Measurements from ENCODE around the gene MYH6. TPM values are rescaled to one million over a fixed set of nuclear protein-coding genes. Genes with fewer than 3 reads are reported as not detected.

The MYH6 gene
- total RNA-seq, 1 experiment from 2014 or later, result not detected

GRCh38 chr14:23423657-23424056 lies 15.6 kb upstream of the MYH6 start:
- in situ Hi-C loops (cut with HindIII; ENCODE audit: low pct_unique_long_range_greater_than_20kb, low sequenced_read_pairs) (no loop called here), intact Hi-C loops (cut with micrococcal nuclease; ENCODE audit: unreplicated experiment) (no loop called here)
- ATAC-seq (no peak), DNase-seq (ENCODE audit: low read depth, low spot score) (no peak)
- Histone ChIP-seq H3K36me3 (ENCODE audit: control insufficient read depth, insufficient read depth, low read length) (no peaks in the 10 kb centered on the region), H3K9me3 (ENCODE audit: control insufficient read depth, insufficient read depth, low read depth, low read length) (no peaks in the 10 kb centered on the region), H3K27ac (ENCODE audit: low read length) (no peak overlapping the region), H3K4me1 (ENCODE audit: control insufficient read depth, insufficient read depth, low read length) (no peaks in the 10 kb centered on the region), H3K4me3 (ENCODE audit: low read depth in 2 of 2, low read length in 2 of 2) (no peak overlapping the region), H3K27me3 (ENCODE audit: control insufficient read depth, insufficient read depth, low read length) (no peaks in the 10 kb centered on the region)
- ChIA-PET POLR2A (no interaction called here), CTCF (interaction anchor here (0.5 kb wide), 1 partner anchor 138 kb away, joined by 7 read pairs; no protein-coding TSS in a partner anchor)
- BruUV-seq (replicated peaks), result no TSS peak
- no peak for TF ChIP-seq POLR2AphosphoS5 (IDR thresholded peaks at IDR 0.05; ENCODE audit: low read depth, low read length)
- no peak for TF ChIP-seq REST (IDR thresholded peaks at IDR 0.05; ENCODE audit: insufficient read depth in 1 of 2, low read depth in 2 of 2, low read length in 1 of 2)
- no peak for TF ChIP-seq SIN3A (IDR thresholded peaks at IDR 0.05; ENCODE audit: borderline replicate concordance, insufficient read depth, low read depth, low read length)
- TF ChIP-seq, protein P1, sequence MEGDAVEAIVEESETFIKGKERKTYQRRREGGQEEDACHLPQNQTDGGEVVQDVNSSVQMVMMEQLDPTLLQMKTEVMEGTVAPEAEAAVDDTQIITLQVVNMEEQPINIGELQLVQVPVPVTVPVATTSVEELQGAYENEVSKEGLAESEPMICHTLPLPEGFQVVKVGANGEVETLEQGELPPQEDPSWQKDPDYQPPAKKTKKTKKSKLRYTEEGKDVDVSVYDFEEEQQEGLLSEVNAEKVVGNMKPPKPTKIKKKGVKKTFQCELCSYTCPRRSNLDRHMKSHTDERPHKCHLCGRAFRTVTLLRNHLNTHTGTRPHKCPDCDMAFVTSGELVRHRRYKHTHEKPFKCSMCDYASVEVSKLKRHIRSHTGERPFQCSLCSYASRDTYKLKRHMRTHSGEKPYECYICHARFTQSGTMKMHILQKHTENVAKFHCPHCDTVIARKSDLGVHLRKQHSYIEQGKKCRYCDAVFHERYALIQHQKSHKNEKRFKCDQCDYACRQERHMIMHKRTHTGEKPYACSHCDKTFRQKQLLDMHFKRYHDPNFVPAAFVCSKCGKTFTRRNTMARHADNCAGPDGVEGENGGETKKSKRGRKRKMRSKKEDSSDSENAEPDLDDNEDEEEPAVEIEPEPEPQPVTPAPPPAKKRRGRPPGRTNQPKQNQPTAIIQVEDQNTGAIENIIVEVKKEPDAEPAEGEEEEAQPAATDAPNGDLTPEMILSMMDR (IDR thresholded peaks at IDR 0.05), result no peak
- no peak for TF ChIP-seq TCF7L2 (IDR thresholded peaks at IDR 0.05; ENCODE audit: low read depth, low read length)

GRCh38 chr14:23421594-23421993 lies 13.5 kb upstream of the MYH6 start:
- in situ Hi-C loops (cut with HindIII; ENCODE audit: low pct_unique_long_range_greater_than_20kb, low sequenced_read_pairs), result no loop called here
- ChIA-PET POLR2A (no interaction called here), CTCF (no interaction called here)

More at GRCh38 chr14:23421594-23421993, 13.5 kb upstream of the MYH6 start:
- H3K36me3 ChIP-seq (ENCODE audit: control insufficient read depth, insufficient read depth, low read length), result no peaks in the 10 kb centered on the region
- ATAC-seq (no peak), DNase-seq (ENCODE audit: low read depth, low spot score) (no peak)
- no TSS peak for BruUV-seq (replicated peaks)
- intact Hi-C loops (cut with micrococcal nuclease; ENCODE audit: unreplicated experiment), result no loop called here
- H3K4me3 ChIP-seq (ENCODE audit: low read depth in 2 of 2, low read length in 2 of 2), result no peak overlapping the region
- no peaks in the 10 kb centered on the region for H3K27me3 ChIP-seq (ENCODE audit: control insufficient read depth, insufficient read depth, low read length)
- TF ChIP-seq SIN3A (IDR thresholded peaks at IDR 0.05; ENCODE audit: borderline replicate concordance, insufficient read depth, low read depth, low read length) (no peak), REST (IDR thresholded peaks at IDR 0.05; ENCODE audit: insufficient read depth in 1 of 2, low read depth in 2 of 2, low read length in 1 of 2) (no peak), TCF7L2 (IDR thresholded peaks at IDR 0.05; ENCODE audit: low read depth, low read length) (no peak), POLR2AphosphoS5 (IDR thresholded peaks at IDR 0.05; ENCODE audit: low read depth, low read length) (no peak)
- TF ChIP-seq, protein P1 (IDR thresholded peaks at IDR 0.05), result no peak
- H3K27ac ChIP-seq (ENCODE audit: low read length), result no peak overlapping the region
- H3K9me3 ChIP-seq (ENCODE audit: control insufficient read depth, insufficient read depth, low read depth, low read length), result no peaks in the 10 kb centered on the region
- H3K4me1 ChIP-seq (ENCODE audit: control insufficient read depth, insufficient read depth, low read length), result no peaks in the 10 kb centered on the region
